GM12878 (cell line): ENCODE results near the gene RALGAPA2. TPM values are rescaled to one million over a fixed set of nuclear protein-coding genes. Genes with fewer than 3 reads are reported as not detected.
"Not testable (repeated sequence)": the region's sequence is repeated elsewhere in the genome, so short reads cannot be mapped to it uniquely, and the experiment has no call there.

Source experiments
- ATAC-seq: fragments of 200-7000 bp; cut with Tn5 transposase; 3 replicates; pipeline ENCODE4 v1.9.1; 2020; ENCODE audit warnings: mild to moderate bottlenecking, moderate library complexity
- BruUV-seq: library from RNA; stranded (reverse); fragments of 400-500 nt; replicated peaks from 2 replicates; lab custom pipeline; 2021; lab: Mats Ljungman, UMichigan
- CTCF ChIA-PET: fragments of 300-600 bp; sonication (Branson Sonifier 250); formaldehyde crosslinking; extraction: SDS; loops from one replicate; lab custom pipeline; 2021; ENCODE audit warnings: inconsistent platforms; lab: Yijun Ruan, JAX
- POLR2A ChIA-PET: fragments of 350-600 bp; formaldehyde crosslinking; extraction: SDS; loops from one replicate; lab custom pipeline; 2021; ENCODE audit warnings: inconsistent platforms; lab: Charles Lee
- RAD21 ChIA-PET: fragments of 300-600 bp; sonication (Branson Sonifier 250); formaldehyde crosslinking; loops from one replicate; lab custom pipeline; 2023; ENCODE audit warnings: antibody characterized with exemption; ENCODE audit not compliant: unreplicated experiment; lab: Charles Lee
- SMC1A ChIA-PET: fragments of 300-600 bp; sonication (Branson Sonifier 250); formaldehyde crosslinking; loops from one replicate; lab custom pipeline; 2023; ENCODE audit not compliant: unreplicated experiment, uncharacterized antibody; lab: Charles Lee
- DNase-seq: peaks from one replicate; pipeline ENCODE4 v3.0.0-alpha.2; 2011; ENCODE audit warnings: low read depth, low spot score
- FAIRE-seq: peaks from 3 replicates; lab custom pipeline; 2011; peaks lifted over from hg19 to GRCh38; lab: Jason Lieb, UNC
- H2AFZ ChIP-seq: 2 replicates; pipeline ENCODE4 v1.6.0; 2011; ENCODE audit warnings: low read depth, low read length, control low read depth; ENCODE audit not compliant: control insufficient read depth
- H3K27ac ChIP-seq: 2 replicates; pipeline ENCODE4 v1.5.1; 2011; ENCODE audit warnings: control low read depth; ENCODE audit not compliant: control insufficient read depth, insufficient read depth
- H3K27me3 ChIP-seq, 2 experiments: replicated peaks in 1 of 2; 2 replicates each; pipeline versions ENCODE4 v1.6.0 to v1.6.1; 2011; ENCODE audit warnings: low read length in 1 of 2; ENCODE audit not compliant: control insufficient read depth in 2 of 2, insufficient read depth in 2 of 2
- H3K36me3 ChIP-seq, 2 experiments: 2 replicates each; pipeline ENCODE4 v1.5.1; 2011; ENCODE audit warnings: low read length in 1 of 2; ENCODE audit not compliant: control insufficient read depth in 2 of 2, insufficient read depth in 2 of 2
- H3K4me1 ChIP-seq: 2 replicates; pipeline ENCODE4 v1.6.1; 2011; ENCODE audit warnings: mild to moderate bottlenecking, low read length, moderate library complexity, mixed read lengths; ENCODE audit not compliant: control insufficient read depth, insufficient read depth
- H3K4me2 ChIP-seq: 2 replicates; pipeline ENCODE4 v1.6.0; 2011; ENCODE audit warnings: control low read depth; ENCODE audit not compliant: control insufficient read depth, insufficient read depth
- H3K4me3 ChIP-seq: fragments of 200-600 bp; sonication (generic); 2 replicates; pipeline ENCODE4 v1.5.1; 2016
- H3K79me2 ChIP-seq: 2 replicates; pipeline ENCODE4 v1.6.0; 2011; ENCODE audit warnings: low read length; ENCODE audit not compliant: control insufficient read depth, insufficient read depth
- H3K9ac ChIP-seq: 2 replicates; pipeline ENCODE4 v1.8.0; 2011; ENCODE audit warnings: low read length, control low read depth, mixed read lengths; ENCODE audit not compliant: control insufficient read depth, insufficient read depth
- H3K9me3 ChIP-seq: replicated peaks from 3 replicates; pipeline ENCODE4 v1.5.1; 2011; ENCODE audit warnings: mild to moderate bottlenecking, low read length; ENCODE audit not compliant: control insufficient read depth, insufficient read depth
- H4K20me1 ChIP-seq: 2 replicates; pipeline ENCODE4 v1.6.0; 2011; ENCODE audit not compliant: control insufficient read depth, insufficient read depth
- ZBTB40 ChIP-seq: fragments of 450-650 bp; IDR thresholded peaks from 2 replicates; pipeline ENCODE4 v1.6.1; 2016; ENCODE audit warnings: mild to moderate bottlenecking, moderate library complexity, borderline replicate concordance
- WGBS: methylation state at CpG from one replicate; pipeline ENCODE4 v1.1.6; 2016; ENCODE audit warnings: low lambda C conversion rate; ENCODE audit not compliant: insufficient replicate concordance, insufficient coverage; ENCODE audit errors: missing lambda C conversion rate; 5-methylcytosine and 5-hydroxymethylcytosine counted together
- in situ Hi-C: fragments of 300-500 bp; cut with MboI; formaldehyde crosslinking; loops from 9 replicates; pipeline ENCODE4 v1.14.3; 2018; ENCODE audit warnings: mixed read lengths
- intact Hi-C: fragments of 100-400 bp; cut with micrococcal nuclease; formaldehyde crosslinking; loops from one replicate; pipeline ENCODE4 v1.14.2; 2022; ENCODE audit not compliant: unreplicated experiment
- polyA plus RNA-seq, 11 experiments: library from polyadenylated mRNA; depleted of rRNA in 4 of 11; unstranded in 6 of 11; stranded (reverse) in 5 of 11; fragments of >200 nt; fragmentation: Nextera tagmentation in 4 of 11; fragmentation: Illumina TruSeq in 1 of 11; extraction: Ambion mirVana in 4 of 11; extraction: Trizol in 1 of 11; gene quantifications; 1 replicate in 1 of 11; 2 replicates in 10 of 11; pipeline versions ENCODE4 v1.2.1 to v1.2.3, GENCODE V29; 2011 to 2016; ENCODE audit warnings: inconsistent platforms in 2 of 11, missing spikeins in 2 of 11, low read depth in 1 of 11
- total RNA-seq, 4 experiments: library from RNA; depleted of rRNA in 3 of 4; stranded (reverse); fragments of >200 nt in 3 of 4; fragmentation: Illumina TruSeq in 1 of 4; extraction: Trizol in 1 of 4; gene quantifications; 2 replicates each; pipeline versions ENCODE4 v1.2.1 to v1.2.3, GENCODE V29; 2013 to 2021

Gene RALGAPA2
- total and polyA plus RNA-seq, 10 of the 15 experiments (the other 5 are each of a cell fraction or from before 2014, with no cell fraction given), result 2.9 to 29.4 (median 19.6) TPM

- TF ChIP-seq ZBTB40, result no peak
Observed at GRCh38 chr20:20546402-20546801, 166.0 kb downstream of the RALGAPA2 start (continued).

GRCh38 chr20:20543348-20543747 lies 169.1 kb downstream of the RALGAPA2 start:
- CTCF ChIA-PET, H3K9me3 ChIP-seq, H3K9ac ChIP-seq, intact Hi-C loops, H3K27ac ChIP-seq, RAD21 ChIA-PET, in situ Hi-C loops, SMC1A ChIA-PET, H2AFZ ChIP-seq, H3K79me2 ChIP-seq, BruUV-seq, H3K36me3 ChIP-seq, DNase-seq, FAIRE-seq, ATAC-seq, H3K4me3 ChIP-seq, H3K27me3 ChIP-seq, H4K20me1 ChIP-seq, H3K4me1 ChIP-seq, H3K4me2 ChIP-seq, POLR2A ChIA-PET: not testable (repeated sequence)
- 92% methylated on average over 7 of the region's 7 CpGs for WGBS
